HepG2 (cell line): ENCODE measurements around the gene OSBPL9. TPM values are rescaled to one million over a fixed set of nuclear protein-coding genes. Genes with fewer than 3 reads are reported as not detected.

Experiments used
- FOXP4 ChIP-seq: sonication (generic); formaldehyde crosslinking; IDR thresholded peaks from 2 replicates; pipeline ENCODE4 v1.4.0; 2020; ENCODE audit warnings: missing genetic modification reagents
- GFI1 ChIP-seq: sonication (generic); formaldehyde crosslinking; IDR thresholded peaks from 2 replicates; pipeline ENCODE4 v1.5.0; 2020; ENCODE audit warnings: missing genetic modification reagents, mild to moderate bottlenecking, borderline replicate concordance
- HDAC2 ChIP-seq: sonication (generic); formaldehyde crosslinking; IDR thresholded peaks from 2 replicates; pipeline ENCODE4 v1.4.0; 2020; ENCODE audit warnings: missing genetic modification reagents
- ISL2 ChIP-seq: sonication (generic); formaldehyde crosslinking; IDR thresholded peaks from 2 replicates; pipeline ENCODE4 v1.5.0; 2020; ENCODE audit warnings: missing genetic modification reagents
- LCORL ChIP-seq, 2 experiments: fragments of 450-650 bp in 1 of 2; sonication (generic) in 1 of 2; formaldehyde crosslinking in 1 of 2; IDR thresholded peaks; 2 replicates each; pipeline versions ENCODE4 v1.5.0 to v1.6.1; 2017 to 2020; ENCODE audit warnings: antibody characterized with exemption in 1 of 2, missing genetic modification reagents in 1 of 2
- MAFF ChIP-seq: IDR thresholded peaks from 2 replicates; pipeline ENCODE4 v1.6.1; 2011; ENCODE audit warnings: low read depth, low read length, improper control_type of control experiment
- MYC ChIP-seq: sonication (generic); formaldehyde crosslinking; IDR thresholded peaks from 2 replicates; pipeline ENCODE4 v1.9.0; 2021; ENCODE audit warnings: missing genetic modification reagents, borderline replicate concordance
- NFIC ChIP-seq: IDR thresholded peaks from 2 replicates; pipeline ENCODE4 v1.6.1; 2012; ENCODE audit warnings: mild to moderate bottlenecking, low read length, inconsistent platforms
- PHB2 ChIP-seq: fragments of 450-650 bp; IDR thresholded peaks from 2 replicates; pipeline ENCODE4 v1.6.1; 2018; ENCODE audit not compliant: partially characterized antibody
- PHF5A ChIP-seq: IDR thresholded peaks from one replicate; pipeline ENCODE4 v1.6.1; 2018; ENCODE audit warnings: low read depth, missing genetic modification reagents; ENCODE audit not compliant: unreplicated experiment
- SAP130 ChIP-seq: IDR thresholded peaks from 2 replicates; pipeline ENCODE4 v1.6.1; 2016; ENCODE audit warnings: low read depth
- SOX6 ChIP-seq, 2 experiments: fragments of 450-650 bp in 1 of 2; sonication (generic) in 1 of 2; formaldehyde crosslinking in 1 of 2; IDR thresholded peaks; 2 replicates each; pipeline versions ENCODE4 v1.4.0 to v1.6.1; 2017 to 2020; ENCODE audit warnings: antibody characterized with exemption in 1 of 2, mild to moderate bottlenecking in 1 of 2, missing genetic modification reagents in 1 of 2
- TMF1 ChIP-seq: sonication (generic); formaldehyde crosslinking; IDR thresholded peaks from 2 replicates; pipeline ENCODE4 v1.8.1; 2022; ENCODE audit warnings: low read depth, missing genetic modification reagents
- ZBED4 ChIP-seq: sonication (generic); formaldehyde crosslinking; IDR thresholded peaks from 2 replicates; pipeline ENCODE4 v1.4.0; 2020; ENCODE audit warnings: missing genetic modification reagents, borderline replicate concordance
- polyA plus RNA-seq, 8 experiments: library from polyadenylated mRNA; depleted of rRNA in 3 of 8; stranded (reverse) in 7 of 8; unstranded in 1 of 8; fragments of >200 nt; fragmentation: Illumina TruSeq in 4 of 8; extraction: Trizol in 4 of 8; gene quantifications; 2 replicates each; pipeline versions ENCODE4 v1.2.1 to v1.2.3, GENCODE V29; 2011 to 2016; ENCODE audit warnings: low read depth in 4 of 8, missing spikeins in 1 of 8, mixed read lengths in 1 of 8; ENCODE audit not compliant: insufficient read depth in 1 of 8
- total RNA-seq, 5 experiments: library from RNA; depleted of rRNA; stranded (reverse); fragments of >200 nt; fragmentation: Illumina TruSeq; extraction: Trizol; gene quantifications; 2 replicates each; pipeline ENCODE4 v1.2.3, GENCODE V29; 2016; ENCODE audit warnings: low read depth in 1 of 5

Gene OSBPL9
- total and polyA plus RNA-seq, 2 of the 13 experiments (the other 11 are each of a cell fraction or from before 2014, with no cell fraction given): 83.6 to 142 TPM

- TF ChIP-seq ISL2 (CRISPR knock-in tag): peak; percentile 43; the same call in 1 of the 2 replicates
- TF ChIP-seq NFIC: 0 out of 2 replicates have a peak, but pooled peaks have one; percentile 30
- TF ChIP-seq MAFF: peak; percentile 54
- TF ChIP-seq LCORL (IDR thresholded peaks at IDR 0.05): peak; percentile 42; the same call in 1 of the 2 replicates
- TF ChIP-seq LCORL (CRISPR knock-in tag; IDR thresholded peaks at IDR 0.05): peak; percentile 24; the same call in 1 of the 2 replicates
- TF ChIP-seq GFI1 (CRISPR knock-in tag): peak; percentile 98
- TF ChIP-seq SOX6 (IDR thresholded peaks at IDR 0.05): no peak
- TF ChIP-seq SOX6 (CRISPR knock-in tag; IDR thresholded peaks at IDR 0.05): peak; percentile 52
- TF ChIP-seq HDAC2 (CRISPR knock-in tag): peak; percentile 66; the same call in 1 of the 2 replicates
- no peak for TF ChIP-seq PHF5A (CRISPR knock-in tag)
- TF ChIP-seq ZBED4 (CRISPR knock-in tag): no peak
- no peak for TF ChIP-seq MYC (CRISPR knock-in tag)
- TF ChIP-seq FOXP4 (CRISPR knock-in tag): 0 out of 2 replicates have a peak, but pooled peaks have one; percentile 15
- TF ChIP-seq PHB2: no peak
- no peak for TF ChIP-seq TMF1 (CRISPR knock-in tag)
- peak; percentile 67 for TF ChIP-seq SAP130 (CRISPR knock-in tag)
Observed at GRCh38 chr1:51733793-51734522, 117.1 kb downstream of the OSBPL9 start (continued).
